Peyer's patch (tissue), 4 donors: ENCODE measurements around the gene TMCC1.

Experiments
- CTCF ChIP-seq, 6 experiments: fragments of 450-650 bp in 4 of 6; fragments of 200-600 bp in 2 of 6; sonication (generic) in 1 of 6; IDR thresholded peaks; one replicate each; pipeline ENCODE4 v1.5.1; 2017 to 2019; ENCODE audit warnings: antibody characterized with exemption in 6 of 6, mild to moderate bottlenecking in 3 of 6, moderate library complexity in 1 of 6
- POLR2A ChIP-seq, 2 donors: fragments of 450-650 bp; IDR thresholded peaks; one replicate each; pipeline ENCODE4 v1.5.1; 2017; ENCODE audit warnings: antibody characterized with exemption in 2 of 2, mild to moderate bottlenecking in 2 of 2, moderate library complexity in 2 of 2

- TF ChIP-seq POLR2A (IDR thresholded peaks at IDR 0.05) (no peak), CTCF (IDR thresholded peaks at IDR 0.05) (no peak)
Observed at GRCh38 chr3:129758306-129758705, 135.2 kb downstream of the TMCC1 start.
